Stimulated activated CD8-positive, alpha-beta memory T cell treated with anti-CD3 and anti-CD28 coated beads, Interleukin-4, amount 100 ng/mL, for 24 hours (primary cell): ENCODE results near the gene DHODH.
A peak's percentile ranks its signal among the peaks of the same experiment; 100 is the strongest.
"Not testable (repeated sequence)": the region's sequence is repeated elsewhere in the genome, so short reads cannot be mapped to it uniquely, and the experiment has no call there.

Experiments
- DNase-seq: peaks from one replicate; pipeline ENCODE4 v3.0.0-alpha.2; 2020; ENCODE audit warnings: low read depth

DHODH gene

DNA sequence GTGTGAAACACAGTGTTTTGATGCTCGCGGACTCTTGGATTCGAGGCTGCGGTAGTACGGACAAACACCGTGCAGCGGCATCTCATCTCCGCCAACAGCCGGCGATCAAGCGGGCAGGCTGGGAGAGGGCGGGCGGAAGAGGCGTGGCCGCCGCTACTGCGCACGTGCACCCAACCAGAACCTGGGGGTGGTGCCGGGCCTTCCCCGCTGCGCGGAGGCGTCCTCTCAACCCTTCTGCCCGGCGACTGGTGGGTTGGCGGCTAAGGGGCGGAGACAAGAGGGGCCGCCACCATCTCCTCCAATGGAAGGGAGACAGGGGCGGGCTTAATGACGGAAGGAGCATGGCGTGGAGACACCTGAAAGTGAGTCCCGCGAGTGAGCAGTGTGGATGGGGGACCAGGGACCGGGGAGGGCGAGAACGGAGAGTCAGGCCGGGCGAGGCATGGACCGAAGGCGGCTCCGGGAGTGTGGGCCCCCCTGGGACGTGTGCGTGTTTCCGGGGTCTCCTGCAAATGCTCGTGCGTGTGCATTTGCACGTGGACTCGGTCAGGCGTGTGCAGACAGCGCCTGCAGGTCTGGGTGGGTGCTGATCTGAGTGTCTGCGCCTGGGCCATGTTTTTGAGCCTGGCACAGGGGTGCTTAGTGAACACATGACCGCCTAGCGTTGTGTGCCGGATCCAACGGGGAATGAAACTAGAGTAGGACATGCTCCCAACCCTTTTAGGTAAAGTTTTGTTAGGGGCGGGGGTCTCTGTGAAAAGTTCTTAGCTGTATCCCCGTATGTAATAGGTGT, at the start of gene DHODH:
TSS of gene DHODH (plus strand) at position 321 of the 793 bp plus-strand sequence. CDS start at position 342, 21 bp downstream.
- DNase-seq, result peak; percentile 96

DNA sequence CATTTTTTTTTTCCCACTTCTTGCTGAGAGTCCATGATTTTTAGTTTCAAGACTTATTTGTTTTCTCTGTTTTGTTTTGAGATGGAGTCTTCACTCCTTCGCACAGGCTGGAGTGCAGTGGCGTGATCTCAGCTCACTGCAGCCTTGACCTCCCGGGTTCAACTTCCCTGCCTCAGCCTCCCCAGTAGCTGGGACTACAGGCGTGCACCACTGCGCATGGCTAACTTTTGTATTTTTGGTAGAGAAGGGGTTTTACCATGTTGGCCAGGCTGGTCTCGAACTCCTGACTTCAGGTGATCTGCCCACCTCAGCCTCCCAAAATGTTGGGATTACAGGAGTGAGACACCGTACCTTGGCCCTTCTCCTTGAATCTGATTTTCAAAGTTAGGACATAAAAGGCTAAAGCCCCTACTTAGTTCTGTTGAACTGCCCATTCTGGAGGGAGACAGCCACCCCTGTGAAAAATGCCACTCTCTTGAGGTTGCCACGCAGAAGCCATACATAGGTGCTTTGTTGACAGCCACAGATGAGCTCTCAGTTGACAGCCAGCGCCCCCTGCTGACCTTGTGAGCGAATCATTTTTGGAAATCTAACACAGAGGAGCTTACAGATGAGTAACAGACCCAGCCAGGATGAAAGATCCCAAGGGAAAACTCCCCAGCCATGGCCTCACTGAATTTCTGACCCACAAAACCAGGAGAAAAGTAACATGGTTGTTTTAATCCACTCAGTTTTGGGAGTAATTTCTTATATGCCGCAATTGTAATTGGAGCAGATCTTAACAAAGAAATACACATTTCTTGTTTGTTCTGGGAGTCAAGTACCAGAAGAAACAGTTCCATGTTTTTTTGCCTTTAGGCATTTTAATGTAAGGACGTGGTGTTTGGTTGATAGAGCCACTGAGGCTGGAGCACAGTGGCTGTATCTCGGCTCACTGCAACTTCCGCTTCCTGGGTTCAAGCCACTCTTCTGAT, 47.2 kb upstream of the DHODH start:
- peak; percentile 66 for DNase-seq

DNA sequence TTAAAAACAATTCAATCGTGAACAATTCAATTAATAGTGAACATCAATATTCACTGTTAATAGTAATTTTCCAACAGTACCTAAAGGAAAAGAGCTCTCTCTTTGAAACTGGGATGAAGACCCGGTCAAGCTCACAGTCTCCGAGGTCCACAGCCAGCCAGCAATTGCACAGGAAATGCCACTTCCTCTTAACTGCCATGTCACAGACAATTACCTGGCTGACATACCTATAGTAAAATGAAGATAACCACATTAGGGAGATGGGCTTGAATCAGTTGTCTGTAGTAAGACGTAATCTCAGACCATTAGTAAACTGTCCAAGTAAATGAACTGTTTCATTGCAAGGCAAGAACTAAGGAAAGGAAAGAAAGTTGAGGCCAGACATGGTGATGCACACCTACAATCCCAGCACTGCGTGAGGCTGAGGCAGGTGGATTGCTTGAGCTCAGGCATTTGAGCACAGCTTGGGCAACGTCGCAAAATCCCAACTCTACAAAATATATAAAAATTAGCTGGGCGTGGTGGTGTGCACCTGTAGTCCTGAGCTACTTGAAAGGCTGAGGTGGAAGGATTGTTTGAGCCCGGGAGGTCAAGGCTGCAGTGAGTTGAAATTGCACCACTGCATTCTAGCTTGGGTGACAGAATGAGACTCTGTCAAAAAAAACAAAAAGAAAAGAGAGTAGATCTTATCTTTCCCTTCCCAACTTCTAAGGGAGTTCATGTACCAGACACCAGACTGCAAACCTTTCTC, 45.2 kb upstream of the DHODH start:
- DNase-seq, result no peak

DNA sequence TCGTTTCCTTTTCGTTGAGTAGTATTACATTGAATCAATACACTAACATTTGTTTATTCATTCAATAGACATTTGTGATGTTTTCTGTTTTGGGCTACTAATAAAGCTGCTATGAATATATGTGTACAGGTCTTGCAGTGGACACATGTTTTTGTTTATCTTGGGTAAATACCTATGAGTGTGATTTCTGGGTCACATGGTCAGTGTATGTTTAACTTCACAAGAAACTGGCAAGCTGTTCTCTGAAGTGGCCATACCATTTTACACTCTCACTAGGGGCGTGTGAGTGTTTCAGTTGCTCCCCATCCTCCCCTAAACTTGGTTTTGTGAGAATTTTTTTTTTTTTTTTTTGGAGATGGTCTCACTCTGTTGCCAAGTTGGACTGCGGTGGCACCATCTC, 43.3 kb upstream of the DHODH start:
- DNase-seq, result no peak

DNA sequence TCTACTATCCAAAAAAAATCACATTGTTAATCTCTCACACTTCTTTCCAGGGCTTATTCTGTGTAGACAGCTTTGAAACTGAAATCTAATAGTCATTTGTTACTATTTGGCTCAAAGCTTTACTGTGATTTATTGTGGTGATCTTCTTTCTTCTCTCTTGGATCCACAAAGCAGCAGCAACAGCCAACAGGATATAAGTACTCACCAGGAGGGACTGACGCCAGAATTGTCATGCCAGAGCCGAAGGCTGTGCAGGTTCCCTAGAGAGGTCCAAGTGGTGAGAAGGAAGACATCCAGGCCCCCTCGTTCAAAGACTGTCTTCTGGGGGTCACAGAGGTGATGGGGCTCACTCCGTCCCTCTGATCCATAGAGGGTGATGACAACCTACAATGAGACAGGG, 41.6 kb upstream of the DHODH start:
- DNase-seq, result no peak

DNA sequence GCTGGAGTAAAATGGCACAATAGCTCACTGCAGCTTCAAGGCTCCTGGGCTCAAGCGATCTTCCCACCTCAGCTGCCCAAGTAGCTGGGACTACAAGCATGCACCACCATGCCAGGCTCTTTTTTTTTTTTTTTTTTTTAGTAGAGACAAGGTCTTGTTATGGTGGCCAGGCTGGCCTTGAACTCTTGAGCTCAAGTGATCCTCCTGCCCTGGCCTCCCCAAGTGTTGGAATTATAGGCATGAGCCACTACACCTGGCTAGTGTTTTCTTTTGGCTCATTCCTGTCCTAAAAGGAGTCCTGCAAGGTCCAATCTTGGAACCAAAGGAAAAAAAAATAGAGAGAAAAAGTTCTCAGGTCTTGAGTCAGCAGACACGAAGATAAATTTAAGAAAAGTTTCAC, 39.2 kb upstream of the DHODH start:
- DNase-seq, result no peak

DNA sequence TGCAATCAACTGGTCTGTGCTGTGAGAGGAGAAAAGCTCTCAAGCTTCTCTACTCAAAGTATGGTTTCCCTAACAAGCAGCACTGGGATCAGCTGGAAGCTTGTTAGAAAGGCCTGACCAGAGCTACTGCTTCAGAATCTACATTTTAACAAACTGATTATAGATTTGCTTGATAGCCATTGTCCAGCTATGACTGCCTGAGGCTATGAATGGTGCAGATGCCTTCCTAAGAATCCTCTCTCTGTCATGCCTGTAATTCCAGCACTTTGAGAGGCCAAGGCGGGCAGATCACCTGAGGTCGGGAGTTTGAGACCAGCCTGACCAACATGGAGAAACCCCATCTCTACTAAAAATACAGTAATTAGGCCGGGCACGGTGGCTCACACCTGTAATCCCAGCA, 37.0 kb upstream of the DHODH start:
- no peak for DNase-seq

DNA sequence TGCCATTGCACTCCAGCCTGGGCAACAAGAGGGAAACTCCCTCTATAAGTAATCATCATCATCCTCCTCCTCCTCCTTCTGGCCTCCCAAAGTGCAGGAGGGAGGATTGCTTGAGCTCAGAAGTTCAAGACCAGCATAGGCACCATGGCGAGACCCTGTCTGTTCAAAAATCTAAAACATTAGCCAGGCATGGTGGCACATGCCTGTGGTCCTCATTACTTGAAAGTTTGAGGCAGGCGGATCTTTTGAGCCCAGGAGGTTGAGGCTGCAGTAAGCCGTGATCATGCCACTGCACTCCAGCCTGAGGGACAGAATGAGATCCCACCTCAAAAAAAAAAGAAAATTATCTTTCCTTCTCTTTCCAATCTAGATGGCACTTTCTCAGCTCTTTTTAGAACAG, 36.2 kb upstream of the DHODH start:
- DNase-seq, result no peak

DNA sequence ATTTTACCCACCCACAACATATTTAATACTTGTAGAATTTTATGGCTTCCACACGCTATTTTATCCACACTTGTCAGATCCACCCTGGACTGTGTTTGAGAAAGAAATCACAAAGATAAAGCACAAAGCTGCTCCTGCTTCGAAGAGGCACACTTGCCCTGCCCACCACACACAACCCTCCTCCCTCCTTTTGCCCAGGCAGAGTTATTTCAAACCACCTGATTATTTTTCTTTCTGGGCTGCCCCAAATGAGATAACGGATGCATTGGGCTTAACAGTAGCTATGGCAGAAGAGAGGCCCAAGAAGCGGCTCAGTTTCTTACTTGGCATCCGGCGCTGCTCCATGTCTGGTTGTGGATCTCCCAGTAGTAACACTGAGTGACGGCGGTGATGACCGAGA, 35.5 kb upstream of the DHODH start:
- no peak for DNase-seq

DNA sequence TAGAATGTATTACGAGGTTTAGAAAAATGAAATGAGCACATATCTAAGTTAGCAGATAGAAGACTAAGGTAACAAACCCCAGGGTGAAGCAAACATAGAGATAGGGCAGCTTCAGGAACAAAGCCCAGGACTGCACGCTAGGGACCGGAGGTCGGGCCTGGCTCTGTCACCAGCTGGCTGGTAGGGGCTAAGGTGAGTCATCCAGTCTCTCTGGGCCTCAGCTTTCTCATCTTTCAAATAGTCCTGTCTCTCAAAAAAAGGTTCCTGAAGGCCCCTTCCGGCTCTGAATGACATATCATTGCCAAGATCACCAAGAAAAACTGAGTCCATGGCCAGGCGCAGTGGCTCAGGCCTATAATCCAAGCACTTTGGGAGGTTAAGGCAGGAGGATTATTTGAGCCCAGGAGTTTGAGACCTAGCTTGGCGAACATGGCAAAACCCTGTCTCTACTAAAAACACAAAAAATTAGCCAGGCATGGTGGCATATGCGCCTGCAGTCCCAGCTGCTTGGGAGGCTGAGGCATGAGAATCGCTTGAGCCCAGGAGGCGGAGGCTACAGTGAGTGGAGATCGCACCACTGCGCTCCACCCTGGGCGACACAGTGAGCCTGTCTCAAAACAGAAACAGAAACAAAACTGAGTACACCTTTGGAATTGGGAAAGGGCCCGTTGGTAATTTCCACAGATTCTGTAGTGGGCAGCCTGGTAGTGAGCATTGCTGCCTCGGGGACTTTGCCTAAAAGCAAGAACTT, 34.3 kb upstream of the DHODH start:
- DNase-seq, result no peak

DNA sequence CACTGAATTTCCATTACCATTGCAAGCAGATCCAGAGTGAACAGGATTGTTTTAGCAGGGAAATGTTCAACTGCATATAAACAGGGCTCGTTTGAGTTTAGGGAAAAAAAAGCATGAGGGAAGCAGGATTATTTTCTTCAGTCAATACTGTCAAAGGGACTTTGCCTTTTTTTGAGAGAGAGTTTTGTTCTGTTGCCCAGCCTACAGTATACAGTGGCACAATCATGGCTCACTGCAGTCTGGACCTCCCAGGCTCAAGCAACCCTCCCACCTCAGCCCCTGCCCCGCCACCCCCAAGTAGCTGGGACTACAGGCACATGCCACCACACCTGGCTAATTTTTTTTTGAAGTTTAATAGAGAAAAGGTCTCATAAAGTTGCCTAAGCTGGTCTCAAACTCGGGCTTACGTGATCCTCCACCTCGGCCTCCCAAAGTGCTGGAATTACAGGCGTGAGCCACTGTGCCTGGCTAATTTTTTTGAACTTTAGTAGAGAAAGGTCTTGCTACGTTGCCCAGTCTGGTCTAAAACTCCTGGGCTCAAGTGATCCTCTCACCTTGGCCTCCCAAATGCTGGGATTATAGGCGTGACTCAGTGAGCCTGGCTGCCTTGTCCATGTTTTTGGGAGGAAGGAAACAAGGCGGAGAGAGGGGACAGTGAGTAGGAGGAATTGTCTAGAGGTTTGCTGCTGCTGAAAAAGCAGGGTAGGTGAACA, 23.1 kb upstream of the DHODH start:
- no peak for DNase-seq

DNA sequence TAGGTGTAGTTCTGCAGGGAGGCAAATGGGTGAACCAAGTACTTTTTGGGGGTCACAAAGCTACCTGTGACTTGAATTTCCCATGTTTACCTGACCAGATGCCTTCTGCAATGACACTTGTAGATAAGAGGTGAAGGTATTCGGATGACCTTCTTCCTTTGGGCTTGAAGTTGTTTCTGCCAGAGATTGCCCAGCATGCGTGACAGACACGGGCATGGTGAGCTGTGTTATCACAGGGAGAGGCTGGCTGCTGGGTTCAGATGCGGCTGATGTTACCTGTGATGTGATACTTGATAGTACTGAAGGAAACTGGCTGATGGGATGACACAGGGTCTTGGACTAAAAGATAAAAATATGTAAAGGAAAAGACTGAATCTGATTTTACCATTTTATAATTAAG, 22.4 kb upstream of the DHODH start:
- no peak for DNase-seq

DNA sequence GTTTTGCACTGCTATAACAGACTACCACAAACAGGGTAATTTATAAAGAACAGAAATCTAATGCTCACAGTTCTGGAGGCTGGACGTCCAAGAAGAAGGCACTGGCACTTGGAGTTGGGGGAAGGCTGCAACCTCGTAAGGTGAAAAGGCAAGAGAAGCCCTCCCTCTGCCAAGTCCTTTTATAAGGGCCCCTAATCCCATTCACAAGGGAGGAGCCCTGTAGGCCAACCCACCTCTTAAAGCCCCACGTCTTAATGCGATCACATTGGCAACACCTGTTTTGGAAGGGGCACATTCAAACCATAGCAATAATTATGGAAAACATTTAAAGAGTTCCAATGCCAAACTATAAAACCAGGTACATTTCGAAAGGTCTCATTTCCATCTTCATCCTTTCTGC, 13.5 kb upstream of the DHODH start:
- no peak for DNase-seq

DNA sequence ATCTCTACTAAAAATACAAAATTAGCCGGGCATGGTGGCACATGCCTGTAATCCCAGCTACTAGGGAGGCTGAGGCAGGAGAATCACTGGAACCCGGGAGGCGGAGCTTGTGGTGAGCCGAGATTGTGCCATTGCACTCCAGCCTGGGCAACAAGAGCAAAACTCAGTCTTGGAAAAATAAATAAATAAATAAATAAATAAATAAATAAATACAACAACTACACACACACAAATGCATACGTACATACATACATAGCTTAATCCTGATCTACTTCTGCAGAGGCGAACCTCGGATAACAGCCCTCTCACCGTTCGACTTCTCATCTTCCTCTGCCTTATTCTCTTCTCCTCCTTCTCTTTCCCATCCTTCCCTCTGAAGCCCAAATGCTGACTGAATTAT, 11.0 kb upstream of the DHODH start:
- DNase-seq, result not testable (repeated sequence)

DNA sequence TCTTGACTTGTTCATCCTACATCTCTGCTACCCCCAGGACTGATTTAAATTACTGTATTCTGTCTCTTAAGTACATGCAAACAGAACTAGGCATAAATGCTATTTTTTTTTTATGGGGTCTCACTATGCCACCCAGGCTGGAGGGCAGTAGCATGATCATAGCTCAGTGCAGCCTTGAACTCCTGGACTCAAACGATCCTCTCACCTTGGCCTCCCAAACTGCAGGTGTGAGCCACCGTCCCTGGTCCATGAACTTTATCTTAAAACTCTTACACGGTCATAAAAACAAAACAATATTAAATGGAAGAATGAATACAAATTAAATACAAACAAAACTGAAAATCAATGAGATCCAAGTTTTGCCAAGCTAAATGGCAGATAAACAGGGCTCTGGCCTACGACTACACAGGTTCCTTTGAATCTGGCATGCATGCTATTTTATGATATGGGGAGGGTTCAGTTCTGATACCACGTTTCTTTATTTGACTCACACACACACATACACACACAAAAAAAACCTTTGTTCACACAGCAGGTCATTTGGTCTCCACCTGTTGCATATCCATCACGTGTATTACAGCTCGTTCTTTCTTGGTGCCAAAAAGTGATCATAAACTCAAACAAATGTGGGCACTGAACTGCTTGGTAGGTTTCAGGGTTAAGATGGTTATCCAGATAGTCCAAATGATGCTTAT, 7.2 kb upstream of the DHODH start:
- no peak for DNase-seq

DNA sequence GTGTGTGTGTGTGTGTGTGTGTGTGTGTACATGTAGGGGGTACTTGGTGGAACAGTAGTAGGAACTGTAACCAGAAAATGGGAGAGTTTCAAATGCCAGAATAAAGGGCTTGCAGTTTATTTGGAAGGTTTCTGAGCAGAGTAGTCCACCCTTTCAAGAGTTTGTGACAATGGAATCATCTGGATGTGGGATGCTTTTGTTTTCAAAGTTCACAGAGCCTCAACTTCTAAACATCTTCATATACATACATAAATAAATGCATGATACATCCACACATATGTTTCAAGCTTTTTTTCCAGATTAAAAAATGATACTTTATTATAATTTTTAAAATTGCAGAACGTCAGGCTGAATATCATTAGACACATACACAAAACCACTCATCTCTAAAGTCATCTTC, 5.9 kb upstream of the DHODH start:
- no peak for DNase-seq

DNA sequence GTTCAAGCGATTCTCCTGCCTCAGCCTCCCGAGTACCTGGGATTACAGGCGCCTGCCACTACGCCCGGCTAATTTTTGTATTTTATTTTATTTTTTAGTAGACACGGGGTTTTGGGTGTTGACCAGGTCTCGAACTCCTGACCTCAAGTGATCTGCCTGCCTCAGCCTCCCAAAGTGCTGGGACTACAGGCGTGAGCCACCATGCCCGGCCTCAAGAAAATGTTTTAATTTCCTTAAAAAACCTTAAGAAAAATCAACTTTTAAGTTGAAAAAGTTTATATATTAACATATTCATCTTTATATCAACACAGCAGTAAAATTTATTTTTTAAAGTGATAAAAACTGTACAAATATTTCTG, 500 bp upstream of the DHODH start:
- DNase-seq, result not testable (repeated sequence)

DNA sequence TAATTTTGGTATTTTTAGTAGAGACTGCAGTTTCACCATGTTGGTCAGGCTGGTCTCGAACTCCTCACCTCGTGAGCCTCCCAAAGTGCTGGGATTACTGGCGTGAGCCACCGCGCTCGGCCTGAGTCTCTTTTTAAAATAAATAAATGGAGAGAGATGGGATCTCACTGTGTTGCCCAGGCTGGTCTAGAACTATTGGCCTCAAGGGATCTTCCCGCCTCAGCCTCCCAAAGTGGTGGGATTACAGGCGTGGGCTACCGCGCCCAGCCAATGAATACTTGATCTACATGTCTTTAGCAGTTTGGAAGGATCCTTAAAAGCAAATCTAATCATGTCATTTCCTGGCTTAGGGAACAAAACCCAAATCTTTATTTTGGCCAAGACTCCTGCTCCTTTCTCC, 1.2 kb downstream of the DHODH start:
- DNase-seq, result no peak

DNA sequence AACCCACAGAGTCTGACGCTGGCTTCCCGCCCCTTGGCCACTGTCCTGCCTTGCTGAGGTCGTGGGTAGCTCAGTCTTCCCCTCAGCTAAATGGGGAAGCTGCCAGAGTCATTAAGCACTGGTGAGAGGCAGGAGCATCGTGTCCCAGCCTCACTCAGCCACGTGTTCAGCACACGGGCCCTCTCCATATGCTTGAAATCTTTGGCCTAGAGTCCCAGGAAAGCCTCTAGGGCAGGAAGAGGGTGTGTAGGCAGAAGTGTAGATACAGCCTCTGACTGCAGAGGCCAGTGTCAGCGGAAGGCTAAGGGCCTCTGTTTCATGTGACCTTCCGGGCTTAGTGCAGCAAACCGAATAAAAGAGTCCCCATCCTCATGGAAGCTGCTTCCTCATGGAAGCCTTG, 4.1 kb downstream of the DHODH start:
- no peak for DNase-seq

DNA sequence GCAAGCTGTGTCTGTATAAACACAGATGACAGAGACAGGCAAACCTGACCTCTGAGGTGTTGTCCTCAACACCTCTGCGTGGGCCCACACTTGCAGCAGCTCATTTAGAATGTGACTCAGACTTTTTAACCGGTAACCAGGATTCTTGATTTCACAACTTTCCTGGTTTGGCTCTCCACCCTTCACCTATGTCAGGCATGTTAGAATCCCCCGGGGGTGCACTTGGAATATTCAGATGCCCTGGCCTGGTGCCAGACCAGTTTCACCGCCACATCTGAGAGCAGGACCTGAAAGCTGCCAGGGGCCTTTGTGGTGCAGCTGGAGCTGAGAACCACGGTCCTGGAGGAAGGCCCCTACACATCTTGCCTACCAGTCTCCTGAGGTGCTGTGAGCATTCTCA, 4.8 kb downstream of the DHODH start:
- DNase-seq, result no peak
